ENCODE results near the gene HPN.
A peak's percentile ranks its signal among the peaks of the same experiment; 100 is the strongest.
"Not testable (repeated sequence)": the region's sequence is repeated elsewhere in the genome, so short reads cannot be mapped to it uniquely, and the experiment has no call there.

HPN gene

DNA sequence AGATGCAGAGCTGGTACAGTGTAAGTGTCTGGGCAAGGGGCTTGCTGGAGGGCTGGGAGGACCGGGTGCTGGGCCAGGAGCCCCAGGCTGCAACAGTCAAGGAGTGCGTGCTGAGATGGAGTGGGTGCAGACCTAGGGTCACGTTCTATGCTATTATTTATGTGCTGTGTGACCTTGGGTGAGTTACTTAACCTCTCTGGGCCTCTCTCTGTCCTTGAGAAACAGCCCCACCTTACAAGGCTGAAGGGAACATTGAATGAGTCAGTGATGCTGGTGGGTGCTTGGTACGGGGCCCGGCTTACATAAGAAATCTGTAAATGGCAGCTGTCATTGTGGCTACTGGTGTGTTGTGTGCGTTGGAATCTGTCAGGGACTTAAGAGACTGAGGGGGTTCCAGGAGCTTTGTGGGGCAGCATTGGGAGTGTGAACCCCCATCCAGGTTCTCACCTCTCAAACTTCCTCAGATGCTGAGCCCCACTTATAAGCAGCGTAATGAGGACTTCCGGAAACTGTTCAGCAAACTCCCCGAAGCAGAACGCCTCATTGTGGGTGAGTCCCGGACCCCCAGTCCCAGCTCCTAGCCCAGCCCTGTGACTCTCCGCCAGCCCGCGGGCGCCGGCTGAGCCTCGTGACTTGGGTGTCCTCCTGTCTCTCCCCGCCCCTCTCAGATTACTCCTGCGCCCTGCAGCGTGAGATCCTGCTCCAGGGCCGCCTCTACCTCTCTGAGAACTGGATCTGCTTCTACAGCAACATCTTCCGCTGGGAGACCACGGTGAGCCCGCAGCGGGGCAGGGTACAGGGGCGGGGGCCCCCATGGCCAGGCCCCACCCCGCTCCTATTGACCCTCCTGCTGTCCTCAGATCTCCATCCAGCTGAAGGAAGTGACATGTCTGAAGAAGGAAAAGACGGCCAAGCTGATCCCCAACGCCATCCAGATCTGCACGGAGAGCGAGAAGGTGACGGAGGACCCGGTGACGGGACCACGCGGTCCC, 31.8 kb upstream of the HPN start:
- DNase-seq, result no peak

DNA sequence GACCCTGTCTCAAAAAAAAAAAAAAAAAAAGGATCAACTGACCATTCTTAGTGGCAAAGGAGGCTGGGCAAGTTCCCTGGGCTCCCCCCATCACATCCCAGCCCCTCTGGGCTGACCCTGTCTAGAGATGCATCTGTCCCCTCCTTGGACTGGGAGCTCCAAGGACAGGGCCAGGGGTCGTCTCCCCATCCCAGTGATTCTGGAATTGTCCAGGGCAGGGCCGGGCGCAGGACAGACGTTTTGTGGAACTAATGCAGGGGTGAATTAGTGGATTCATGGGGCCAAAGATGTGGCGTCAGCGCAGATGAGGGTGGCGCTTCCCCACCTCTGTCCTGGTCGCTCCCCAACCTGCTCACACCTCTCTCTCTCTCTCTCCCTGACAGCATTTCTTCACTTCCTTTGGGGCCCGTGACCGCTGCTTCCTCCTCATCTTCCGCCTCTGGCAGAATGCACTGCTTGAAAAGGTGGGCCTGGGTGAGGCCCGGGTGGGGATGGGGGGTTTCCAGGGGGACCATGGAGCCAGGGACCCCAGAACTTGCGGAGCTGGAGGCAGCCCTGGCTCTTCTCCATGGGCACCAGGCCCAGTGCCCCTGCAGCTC, 30.3 kb upstream of the HPN start:
- DNase-seq, result no peak

- no peak for DNase-seq
Measured at GRCh38 chr19:35011737-35012682, 29.5 kb upstream of the HPN start.

DNA sequence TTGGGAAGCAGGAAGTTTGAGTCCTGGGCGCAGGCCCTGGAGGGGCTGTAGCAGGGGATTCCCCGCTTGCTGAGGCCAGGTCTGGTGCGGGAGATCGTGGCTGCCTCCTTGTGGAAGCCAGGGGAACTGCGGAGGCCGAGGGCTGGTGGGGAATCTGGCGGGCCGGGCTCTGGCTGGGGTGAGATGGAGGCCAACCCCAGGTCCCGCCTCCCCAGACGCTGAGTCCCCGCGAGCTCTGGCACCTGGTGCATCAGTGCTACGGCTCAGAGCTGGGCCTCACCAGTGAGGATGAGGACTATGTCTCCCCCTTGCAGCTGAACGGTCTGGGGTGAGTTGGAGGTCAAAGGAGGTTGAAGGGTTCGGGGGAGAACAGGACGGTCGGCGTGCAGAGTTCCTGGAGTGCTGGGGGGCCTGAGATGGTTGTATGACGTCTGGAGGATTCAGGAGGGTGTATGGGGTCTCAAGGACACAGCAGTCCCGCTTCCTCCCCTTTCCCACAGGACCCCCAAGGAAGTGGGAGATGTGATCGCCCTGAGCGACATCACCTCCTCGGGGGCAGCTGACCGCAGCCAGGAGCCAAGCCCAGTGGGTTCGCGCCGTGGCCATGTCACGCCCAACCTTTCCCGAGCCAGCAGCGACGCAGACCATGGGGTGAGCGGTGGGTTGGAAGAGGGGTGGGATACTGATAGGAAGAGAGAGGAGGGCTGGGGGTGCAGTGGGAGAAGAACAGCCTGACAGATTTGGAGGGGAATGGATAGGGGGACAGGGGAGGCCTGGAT, 28.3 kb upstream of the HPN start:
- peak; percentile 58 for DNase-seq

GRCh38 chr19:35013820-35014754, 27.4 kb upstream of the HPN start:
- no peak for DNase-seq

- not testable (repeated sequence) for DNase-seq
Measured at GRCh38 chr19:35014774-35015173, 26.7 kb upstream of the HPN start.

- no peak for DNase-seq
Measured at GRCh38 chr19:35015270-35015953, 26.1 kb upstream of the HPN start.

DNA sequence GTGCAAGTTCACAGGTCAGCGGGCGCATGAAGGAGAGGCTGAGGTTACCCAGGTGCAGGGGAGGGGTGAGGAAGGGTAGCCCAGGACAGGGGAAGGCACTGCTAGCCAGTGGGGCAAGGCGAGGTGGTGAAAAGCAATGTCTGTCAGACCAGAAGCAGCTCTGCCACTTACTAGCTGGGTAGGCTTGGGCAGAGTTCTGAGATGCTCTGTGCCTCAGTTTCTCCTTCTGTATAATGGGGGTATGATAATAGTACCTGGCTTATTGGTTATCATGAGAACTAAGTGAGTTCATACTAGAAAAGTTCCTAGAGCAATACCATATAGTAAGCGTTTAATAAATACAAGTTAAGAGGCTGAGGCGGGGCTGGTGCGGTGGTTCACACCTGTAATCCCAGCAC, 25.6 kb upstream of the HPN start:
- DNase-seq, result no peak

GRCh38 chr19:35017507-35017906, 24.0 kb upstream of the HPN start:
- no peak for DNase-seq

GRCh38 chr19:35018379-35018778, 23.1 kb upstream of the HPN start:
- no peak for DNase-seq

DNA sequence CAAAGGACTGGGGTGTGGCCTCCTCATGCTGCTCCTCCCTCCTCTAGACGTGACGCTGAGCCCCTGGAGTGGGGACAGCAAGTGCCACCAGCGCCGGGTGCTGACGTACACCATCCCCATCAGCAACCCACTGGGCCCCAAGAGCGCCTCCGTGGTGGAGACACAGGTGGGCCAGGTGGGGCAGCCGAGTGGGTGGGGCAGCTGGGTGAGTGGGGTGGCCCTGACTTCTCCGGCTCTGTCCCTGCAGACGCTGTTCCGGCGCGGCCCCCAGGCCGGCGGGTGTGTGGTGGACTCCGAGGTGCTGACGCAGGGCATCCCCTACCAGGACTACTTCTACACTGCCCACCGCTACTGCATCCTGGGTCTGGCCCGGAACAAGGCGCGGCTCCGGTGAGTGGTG, 22.4 kb upstream of the HPN start:
- no peak for DNase-seq

GRCh38 chr19:35021016-35021415, 20.5 kb upstream of the HPN start:
- DNase-seq, result no peak

DNA sequence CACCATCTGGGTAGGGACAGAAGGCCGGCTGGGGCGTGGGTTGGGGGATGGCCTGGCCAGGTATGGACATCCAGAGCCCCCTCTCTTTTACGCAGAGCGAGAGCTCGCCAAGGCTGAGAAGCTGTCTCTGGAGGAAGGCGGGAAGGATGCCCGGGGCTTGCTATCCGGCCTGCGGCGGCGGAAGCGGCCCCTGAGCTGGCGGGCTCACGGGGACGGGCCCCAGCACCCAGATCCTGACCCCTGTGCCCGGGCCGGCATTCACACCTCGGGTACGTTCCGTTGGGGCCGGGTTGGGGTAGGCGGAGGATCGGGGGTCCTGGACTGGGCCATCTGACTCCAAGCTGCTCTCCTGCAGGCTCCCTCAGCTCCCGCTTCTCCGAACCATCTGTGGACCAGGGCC, 19.9 kb upstream of the HPN start:
- DNase-seq, result no peak

DNA sequence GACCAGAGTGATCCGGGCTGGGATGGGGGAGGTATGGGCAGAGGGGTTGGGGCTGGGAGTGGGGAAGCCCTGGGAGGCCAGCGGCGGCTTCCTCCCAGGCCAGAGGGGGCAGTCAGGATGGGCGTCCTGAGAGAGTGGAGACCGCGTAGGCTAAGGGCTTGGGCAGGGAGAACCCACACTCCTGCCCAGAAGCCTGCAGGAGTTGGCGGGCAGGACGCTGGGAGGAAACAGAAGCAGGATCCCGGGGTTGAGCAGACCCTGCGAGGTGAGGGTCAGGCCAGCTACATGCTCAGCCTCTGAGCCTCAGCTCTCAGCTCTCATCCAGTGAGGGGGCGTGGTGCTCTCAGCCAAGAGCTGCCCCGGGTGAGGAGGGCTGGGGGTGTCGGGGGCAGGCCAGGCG, 19.1 kb upstream of the HPN start:
- DNase-seq, result no peak

DNA sequence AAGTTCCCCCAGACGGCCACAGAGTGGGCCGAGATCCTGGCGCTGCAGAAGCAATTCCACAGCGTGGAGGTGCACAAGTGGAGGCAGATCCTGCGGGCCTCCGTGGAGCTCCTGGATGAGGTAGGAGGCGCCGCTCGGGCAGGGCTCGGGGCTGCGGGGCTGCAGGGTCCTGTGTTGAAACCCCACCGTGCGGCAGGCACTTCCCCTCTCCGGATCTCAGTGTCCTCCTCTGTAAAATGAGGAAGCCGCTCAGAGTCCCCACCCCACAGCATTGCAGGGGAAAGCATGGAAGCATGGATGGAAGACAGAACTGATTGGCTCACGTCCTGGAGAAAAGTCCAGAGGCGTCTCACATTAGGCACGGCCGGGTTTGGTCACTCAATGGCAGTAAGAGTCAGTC, 18.1 kb upstream of the HPN start:
- no peak for DNase-seq

- no peak for DNase-seq
Measured at GRCh38 chr19:35024095-35024494, 17.4 kb upstream of the HPN start.

DNA sequence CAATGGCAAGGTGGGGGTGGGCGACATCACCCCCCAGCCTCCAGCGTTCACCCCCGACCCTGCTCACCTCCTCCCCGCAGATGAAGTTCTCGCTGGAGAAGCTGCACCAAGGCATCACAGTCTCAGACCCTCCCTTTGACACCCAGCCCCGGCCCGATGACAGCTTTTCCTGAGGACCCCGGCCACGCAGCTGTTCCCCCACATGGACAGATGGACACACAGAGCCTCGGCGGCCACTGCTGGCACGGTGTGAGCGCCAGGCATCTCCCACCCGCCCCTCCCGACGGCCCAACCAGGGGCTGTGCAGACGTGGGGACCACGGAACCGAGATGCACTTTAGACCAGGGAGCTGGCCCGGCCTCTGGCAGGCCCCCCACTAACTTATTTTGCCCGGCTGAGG, 15.6 kb upstream of the HPN start:
- DNase-seq, result no peak

DNA sequence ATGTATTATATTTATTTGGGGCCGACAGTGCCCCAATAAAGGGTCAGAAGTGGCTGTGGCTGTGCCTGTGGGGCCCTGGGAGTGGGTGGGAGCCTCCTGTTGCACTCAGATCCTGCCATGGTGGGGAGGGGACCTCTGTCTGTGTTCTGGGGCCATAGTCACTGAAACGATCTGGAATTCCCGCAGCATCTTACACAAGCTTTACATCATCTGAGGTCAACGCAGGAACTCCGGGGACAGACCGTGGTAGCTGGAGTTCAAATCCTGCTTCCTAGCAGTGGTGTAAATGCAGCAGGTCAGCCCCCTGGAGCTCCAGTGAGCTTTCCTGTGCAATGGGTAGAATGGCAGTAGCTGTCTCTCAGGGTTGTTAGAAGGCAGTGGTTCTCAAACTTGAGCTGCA, 15.1 kb upstream of the HPN start:
- no peak for DNase-seq

DNA sequence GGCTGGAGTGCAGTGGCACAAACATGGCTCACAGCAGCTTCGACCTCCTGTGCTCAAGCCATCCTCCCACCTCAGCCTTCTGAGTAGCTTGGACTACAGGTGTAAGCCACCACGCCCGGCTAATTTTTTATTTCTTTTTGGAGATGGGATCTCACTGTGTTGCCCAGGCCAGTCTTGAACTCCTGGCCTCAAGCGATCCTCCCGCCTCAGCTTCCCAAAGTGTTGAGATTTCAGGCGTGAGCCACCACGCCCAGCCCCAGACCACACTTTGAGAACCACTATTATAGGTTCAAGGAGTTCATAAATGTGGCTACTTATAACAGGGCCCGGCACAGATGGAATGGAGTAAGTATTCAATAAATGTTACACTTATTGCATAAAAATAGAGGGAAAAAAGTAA, 14.5 kb upstream of the HPN start:
- no peak for DNase-seq

GRCh38 chr19:35027851-35028599, 13.5 kb upstream of the HPN start:
- peak; percentile 20 for DNase-seq

Data from fibroblast of skin of right biceps (primary cell).